Measurements from ENCODE around the gene CBFA2T2.
"Not testable (repeated sequence)": the region's sequence is repeated elsewhere in the genome, so short reads cannot be mapped to it uniquely, and the experiment has no call there.

The CBFA2T2 gene

GRCh38 chr20:33490023-33490933 lies at the start of gene CBFA2T2:
CBFA2T2 (plus strand) TSS chr20:33490096; CDS start chr20:33490268, 172 bp downstream.
- Histone ChIP-seq H4K20me1 (ENCODE audit: insufficient read depth, low read length, poor library complexity, severe bottlenecking) (peaks cover 23% of the 10 kb centered on the region), H3K9ac (ENCODE audit: low read depth, low read length, poor library complexity, severe bottlenecking) (peak within 1 kb of the TSS; percentile 80), H3K4me2 (ENCODE audit: low read depth, low read length, poor library complexity, severe bottlenecking) (peak within 1 kb of the TSS; percentile 96), H3K4me3 (ENCODE audit: low read length, poor library complexity, severe bottlenecking) (peak within 1 kb of the TSS; percentile 83), H3K79me2 (ENCODE audit: insufficient read depth, low read length) (peaks cover 40% of the 10 kb centered on the region), H3K9me3 (ENCODE audit: insufficient read depth, low read depth, low read length) (no peaks in the 10 kb centered on the region), H3F3A (ENCODE audit: low read depth) (no peaks in the 10 kb centered on the region), H3K4me1 (ENCODE audit: insufficient read depth, low read length, poor library complexity, severe bottlenecking) (peaks cover 19% of the 10 kb centered on the region), H2AFZ (ENCODE audit: low read length) (peak within 1 kb of the TSS; percentile 93), H3K27me3 (ENCODE audit: insufficient read depth, low read length, poor library complexity, severe bottlenecking) (no peaks in the 10 kb centered on the region), H3K9me2 (replicated peaks; ENCODE audit: low read depth, low read length) (no peaks in the 10 kb centered on the region), H3K36me3 (ENCODE audit: insufficient read depth, low read length) (no peaks in the 10 kb centered on the region)
- no peak for TF ChIP-seq EZH2phosphoT487 (IDR thresholded peaks at IDR 0.05; ENCODE audit: borderline replicate concordance)
- TF ChIP-seq CTCF (conservative IDR thresholded peaks at IDR 0.05; ENCODE audit: low read length): no peak

- H3K36me3 ChIP-seq (ENCODE audit: insufficient read depth, low read length); H3K4me3 ChIP-seq (ENCODE audit: low read length, poor library complexity, severe bottlenecking); H3K9ac ChIP-seq (ENCODE audit: low read depth, low read length, poor library complexity, severe bottlenecking); H2AFZ ChIP-seq (ENCODE audit: low read length); H3K4me2 ChIP-seq (ENCODE audit: low read depth, low read length, poor library complexity, severe bottlenecking); H3K27me3 ChIP-seq (ENCODE audit: insufficient read depth, low read length, poor library complexity, severe bottlenecking); H3K9me3 ChIP-seq (ENCODE audit: insufficient read depth, low read depth, low read length); H4K20me1 ChIP-seq (ENCODE audit: insufficient read depth, low read length, poor library complexity, severe bottlenecking); H3K9me2 ChIP-seq (replicated peaks; ENCODE audit: low read depth, low read length); H3F3A ChIP-seq (ENCODE audit: low read depth); H3K79me2 ChIP-seq (ENCODE audit: insufficient read depth, low read length): not testable (repeated sequence)
- peaks cover 21% of the 10 kb centered on the region for H3K4me1 ChIP-seq (ENCODE audit: insufficient read depth, low read length, poor library complexity, severe bottlenecking)
Observed at GRCh38 chr20:33440562-33440961, 49.3 kb upstream of the CBFA2T2 start.

GRCh38 chr20:33441142-33441955 lies 48.5 kb upstream of the CBFA2T2 start:
- Histone ChIP-seq H3K4me3 (ENCODE audit: low read length, poor library complexity, severe bottlenecking) (no peak overlapping the region), H3K36me3 (ENCODE audit: insufficient read depth, low read length) (no peaks in the 10 kb centered on the region), H3K79me2 (ENCODE audit: insufficient read depth, low read length) (no peaks in the 10 kb centered on the region), H4K20me1 (ENCODE audit: insufficient read depth, low read length, poor library complexity, severe bottlenecking) (no peaks in the 10 kb centered on the region), H3K4me1 (ENCODE audit: insufficient read depth, low read length, poor library complexity, severe bottlenecking) (peaks cover 25% of the 10 kb centered on the region), H2AFZ (ENCODE audit: low read length) (no peak overlapping the region), H3K9me2 (replicated peaks; ENCODE audit: low read depth, low read length) (no peaks in the 10 kb centered on the region), H3K9me3 (ENCODE audit: insufficient read depth, low read depth, low read length) (no peaks in the 10 kb centered on the region), H3K4me2 (ENCODE audit: low read depth, low read length, poor library complexity, severe bottlenecking) (no peak overlapping the region), H3K9ac (ENCODE audit: low read depth, low read length, poor library complexity, severe bottlenecking) (no peak overlapping the region), H3K27me3 (ENCODE audit: insufficient read depth, low read length, poor library complexity, severe bottlenecking) (no peaks in the 10 kb centered on the region), H3F3A (ENCODE audit: low read depth) (0 out of 2 replicates have a peak, but pooled peaks cover 3% of the 10 kb centered on the region)
- TF ChIP-seq EZH2phosphoT487 (IDR thresholded peaks at IDR 0.05; ENCODE audit: borderline replicate concordance): no peak
- TF ChIP-seq CTCF (conservative IDR thresholded peaks at IDR 0.05; ENCODE audit: low read length): no peak

Measured in Loucy (cell line).